Spleen (tissue), 11 donors: ENCODE measurements around the gene UFSP2. TPM values are rescaled to one million over a fixed set of nuclear protein-coding genes. Genes with fewer than 3 reads are reported as not detected.
A peak's percentile ranks its signal among the peaks of the same experiment; 100 is the strongest.

Experiments
- DNase-seq: peaks from one replicate; pipeline ENCODE4 v3.0.0-alpha.2; 2020
- H3K27ac ChIP-seq, 8 donors: fragments of 200-600 bp; sonication (generic) in 7 of 8; 1 replicate in 4 of 8; 2 replicates in 4 of 8; pipeline versions ENCODE4 v1.5.0 to v1.8.0; 2016 to 2021; ENCODE audit warnings: inconsistent platforms in 4 of 8, mild to moderate bottlenecking in 4 of 8, moderate library complexity in 1 of 8
- H3K27me3 ChIP-seq, 7 donors: fragments of 200-600 bp; sonication (generic) in 6 of 7; replicated peaks in 1 of 7; 1 replicate in 4 of 7; 2 replicates in 3 of 7; pipeline versions ENCODE4 v1.5.0 to v1.8.0; 2016 to 2021; ENCODE audit warnings: inconsistent platforms in 3 of 7, mild to moderate bottlenecking in 1 of 7
- H3K36me3 ChIP-seq, 6 donors: fragments of 200-600 bp; sonication (generic) in 5 of 6; 1 replicate in 4 of 6; 2 replicates in 2 of 6; pipeline versions ENCODE4 v1.5.0 to v1.8.0; 2016 to 2021; ENCODE audit warnings: inconsistent platforms in 2 of 6
- H3K4me1 ChIP-seq, 6 donors: fragments of 200-600 bp; sonication (generic) in 5 of 6; 1 replicate in 3 of 6; 2 replicates in 3 of 6; pipeline versions ENCODE4 v1.5.0 to v1.8.0; 2016 to 2021; ENCODE audit warnings: inconsistent platforms in 3 of 6
- H3K4me3 ChIP-seq, 8 donors: fragments of 200-600 bp; sonication (generic) in 7 of 8; 1 replicate in 4 of 8; 2 replicates in 4 of 8; pipeline versions ENCODE4 v1.5.0 to v1.8.0; 2016 to 2021; ENCODE audit warnings: inconsistent platforms in 4 of 8, mild to moderate bottlenecking in 4 of 8, moderate library complexity in 2 of 8
- H3K9me3 ChIP-seq, 8 donors: fragments of 200-600 bp; sonication (generic) in 7 of 8; 1 replicate in 4 of 8; 2 replicates in 4 of 8; pipeline versions ENCODE4 v1.5.0 to v1.8.0; 2016 to 2021; ENCODE audit warnings: inconsistent platforms in 4 of 8
- POLR2A ChIP-seq, 3 donors: fragments of 450-650 bp; IDR thresholded peaks; one replicate each; pipeline ENCODE4 v1.5.1; 2017; ENCODE audit warnings: antibody characterized with exemption in 3 of 3, mild to moderate bottlenecking in 1 of 3
- POLR2AphosphoS5 ChIP-seq, 3 donors: sonication (generic); formaldehyde crosslinking; IDR thresholded peaks; one replicate each; pipeline ENCODE4 v1.5.1; 2017; ENCODE audit warnings: antibody characterized with exemption in 3 of 3
- WGBS, 5 donors: extraction: QIAGEN DNeasy Blood & Tissue Kit in 3 of 5; methylation state at CpG; one replicate each; pipeline versions ENCODE4 v1.1.5 to v1.1.7; 2013 to 2018; 5-methylcytosine and 5-hydroxymethylcytosine counted together
- intact Hi-C: fragments of 100-400 bp; cut with DNase I; formaldehyde crosslinking; loops from one replicate; pipeline ENCODE4 v1.15.0; 2023; ENCODE audit warnings: low total_unique reads
- polyA plus RNA-seq, 3 donors: library from polyadenylated mRNA; stranded (reverse); fragments of 200-250 nt; gene quantifications; one replicate each; pipeline ENCODE4 v1.2.1, GENCODE V29; 2013
- total RNA-seq, 7 donors: library from RNA; depleted of rRNA in 3 of 7; stranded (reverse); fragments of >200 nt in 3 of 7; fragmentation: NEBNext Ultra II Directional in 4 of 7; extraction: Animal tissue kit (Norgen Biotek cat#: 25700) in 4 of 7; gene quantifications; one replicate each; pipeline versions ENCODE4 v1.1.0 to v1.2.1, GENCODE V29; 2016 to 2021
- TF ChIP-seq, protein P1 (sequence below), 11 experiments: fragments of 200-600 bp in 7 of 11; fragments of 450-650 bp in 4 of 11; sonication (generic) in 4 of 11; IDR thresholded peaks in 8 of 11; conservative IDR thresholded peaks in 3 of 11; 1 replicate in 7 of 11; 2 replicates in 4 of 11; pipeline versions ENCODE4 v1.4.0 to v1.8.0; 2016 to 2021; ENCODE audit warnings: antibody characterized with exemption in 11 of 11, inconsistent platforms in 4 of 11, mild to moderate bottlenecking in 1 of 11
- donor health status: healthy with polysubstance abuse.
- donor health status: DM: no; HTN: no; CAD: no; lungs with moderate emphysema.
- donor health status: DM: no; HTN: no; CAD: no.
- donor health status: Bipolar disorder and iron deficiency.
- donor health status: healthy.
- donor health status: DM: no; HTN: no; CAD: no.
- donor health status: DM: yes; HTN: yes; CAD: no.

The UFSP2 gene
- total and polyA plus RNA-seq, 10 donors = 11.0 to 44.1 (median 25.0) TPM

DNA sequence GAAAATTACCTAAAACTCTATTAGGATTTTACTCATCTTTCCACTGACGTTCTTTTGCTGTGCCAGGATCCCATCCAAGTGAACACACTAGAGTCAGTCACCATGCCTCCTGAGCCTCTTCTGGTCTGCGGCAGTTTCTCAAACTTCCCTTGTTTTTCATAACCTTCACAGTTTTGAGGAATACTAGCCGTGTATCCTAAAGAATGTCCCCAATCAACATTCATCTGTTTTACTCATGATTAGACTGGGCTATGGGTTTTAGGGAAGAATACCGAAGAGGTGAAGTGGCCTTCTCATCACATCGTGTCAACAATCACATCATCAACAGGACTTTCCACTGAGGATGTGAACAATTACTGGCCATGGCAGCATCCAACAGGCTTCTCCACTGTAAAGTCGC is 34.8 kb downstream of the UFSP2 start:
- H3K4me1 ChIP-seq = peaks cover 0 to 32% (median 13%) of the 10 kb centered on the region in 6 donors
- no peak overlapping the region for H3K27ac ChIP-seq
- no peaks in the 10 kb centered on the region for H3K9me3 ChIP-seq
- TF ChIP-seq POLR2A (IDR thresholded peaks at IDR 0.05) (no peak), POLR2AphosphoS5 (IDR thresholded peaks at IDR 0.05) (no peak)
- TF ChIP-seq, protein P1, sequence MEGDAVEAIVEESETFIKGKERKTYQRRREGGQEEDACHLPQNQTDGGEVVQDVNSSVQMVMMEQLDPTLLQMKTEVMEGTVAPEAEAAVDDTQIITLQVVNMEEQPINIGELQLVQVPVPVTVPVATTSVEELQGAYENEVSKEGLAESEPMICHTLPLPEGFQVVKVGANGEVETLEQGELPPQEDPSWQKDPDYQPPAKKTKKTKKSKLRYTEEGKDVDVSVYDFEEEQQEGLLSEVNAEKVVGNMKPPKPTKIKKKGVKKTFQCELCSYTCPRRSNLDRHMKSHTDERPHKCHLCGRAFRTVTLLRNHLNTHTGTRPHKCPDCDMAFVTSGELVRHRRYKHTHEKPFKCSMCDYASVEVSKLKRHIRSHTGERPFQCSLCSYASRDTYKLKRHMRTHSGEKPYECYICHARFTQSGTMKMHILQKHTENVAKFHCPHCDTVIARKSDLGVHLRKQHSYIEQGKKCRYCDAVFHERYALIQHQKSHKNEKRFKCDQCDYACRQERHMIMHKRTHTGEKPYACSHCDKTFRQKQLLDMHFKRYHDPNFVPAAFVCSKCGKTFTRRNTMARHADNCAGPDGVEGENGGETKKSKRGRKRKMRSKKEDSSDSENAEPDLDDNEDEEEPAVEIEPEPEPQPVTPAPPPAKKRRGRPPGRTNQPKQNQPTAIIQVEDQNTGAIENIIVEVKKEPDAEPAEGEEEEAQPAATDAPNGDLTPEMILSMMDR (IDR thresholded peaks at IDR 0.05 in 8 of 11, conservative IDR thresholded peaks at IDR 0.05 in 3 of 11) = no peak
- intact Hi-C loops = loop anchor here (5.0 kb wide), 1 partner anchor 189 kb away; the partner anchor contains the start of gene CFAP97
- H3K4me3 ChIP-seq = no peak overlapping the region
- DNase-seq = no peak
- no peaks in the 10 kb centered on the region for H3K27me3 ChIP-seq
- no peaks in the 10 kb centered on the region for H3K36me3 ChIP-seq
- 96 to 98% (median 97%) methylated on average over 6 of the region's 6 CpGs for WGBS, 5 donors

DNA sequence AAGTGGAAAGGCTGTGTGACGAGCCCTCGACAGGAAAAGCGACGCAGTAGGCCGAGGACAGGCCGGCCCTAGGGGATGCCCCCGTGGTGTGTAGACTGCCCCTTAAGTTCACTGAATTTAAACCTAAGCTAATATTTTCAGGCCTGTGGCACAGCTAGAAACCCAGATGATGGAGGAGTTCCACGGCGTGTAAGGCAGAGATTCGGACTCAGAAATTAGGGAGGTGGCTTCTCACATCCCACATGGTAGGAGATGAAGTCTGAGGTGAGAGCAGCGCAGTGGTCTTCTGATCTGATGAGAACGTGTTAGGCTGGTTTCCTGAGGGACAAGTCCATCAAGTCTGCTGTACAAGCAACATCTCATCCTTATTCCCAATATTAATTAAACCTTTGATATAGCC is 37.8 kb downstream of the UFSP2 start:
- intact Hi-C loops = no loop called here
- Histone ChIP-seq H3K27ac (no peak overlapping the region), H3K9me3 (no peaks in the 10 kb centered on the region), H3K27me3 (peaks cover 0 to 8% (median 0%) of the 10 kb centered on the region in 7 donors), H3K4me3 (no peak overlapping the region), H3K4me1 (peaks cover 0 to 17% (median 2%) of the 10 kb centered on the region in 6 donors), H3K36me3 (no peaks in the 10 kb centered on the region)
- DNase-seq = no peak
- TF ChIP-seq, protein P1 (IDR thresholded peaks at IDR 0.05 in 8 of 11, conservative IDR thresholded peaks at IDR 0.05 in 3 of 11) = no peak
- TF ChIP-seq POLR2AphosphoS5 (IDR thresholded peaks at IDR 0.05) (no peak), POLR2A (IDR thresholded peaks at IDR 0.05) (no peak)
- 90 to 97% (median 96%) methylated on average over 12 of the region's 12 CpGs for WGBS, 5 donors

DNA sequence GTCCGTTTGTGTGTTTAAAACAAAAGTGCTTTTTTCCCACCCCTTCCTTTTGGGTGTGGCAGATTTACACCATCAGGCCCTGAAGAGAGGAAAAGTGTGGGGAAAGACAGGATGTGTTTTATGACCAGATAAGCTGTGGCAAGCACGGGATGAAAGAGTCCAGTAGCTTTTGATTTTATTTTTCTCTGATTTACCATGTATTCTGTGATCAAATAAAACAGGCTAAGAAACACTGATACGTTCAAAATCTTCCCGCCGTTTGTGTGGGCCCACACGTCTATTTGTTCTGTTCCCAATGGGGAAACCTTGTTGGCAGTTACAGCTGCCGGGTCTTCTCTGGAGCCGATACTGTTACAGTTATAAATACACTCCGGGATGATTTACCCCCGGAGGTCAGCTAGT is 40.8 kb downstream of the UFSP2 start:
- H3K27me3 ChIP-seq = peaks cover 0 to 8% (median 0%) of the 10 kb centered on the region in 7 donors
- intact Hi-C loops = no loop called here
- peak overlapping the region; percentile 28 to 83 (median 77) for H3K27ac ChIP-seq
- H3K4me3 ChIP-seq = peak overlapping the region in 1 of 8 donors; percentile 30
- no peak for DNase-seq
- peaks cover 0 to 11% (median 8%) of the 10 kb centered on the region in 8 donors for H3K9me3 ChIP-seq
- 12 to 26% (median 14%) methylated on average over 10 of the region's 10 CpGs for WGBS, 5 donors
- TF ChIP-seq, protein P1 (IDR thresholded peaks at IDR 0.05 in 8 of 11, conservative IDR thresholded peaks at IDR 0.05 in 3 of 11) = no peak
- TF ChIP-seq POLR2A (IDR thresholded peaks at IDR 0.05) (peak in 1 of 3 donors; percentile 11), POLR2AphosphoS5 (IDR thresholded peaks at IDR 0.05) (peak in 1 of 3 donors; percentile 64)
- H3K36me3 ChIP-seq = no peaks in the 10 kb centered on the region
- peaks cover 0 to 14% (median 2%) of the 10 kb centered on the region in 6 donors for H3K4me1 ChIP-seq

DNA sequence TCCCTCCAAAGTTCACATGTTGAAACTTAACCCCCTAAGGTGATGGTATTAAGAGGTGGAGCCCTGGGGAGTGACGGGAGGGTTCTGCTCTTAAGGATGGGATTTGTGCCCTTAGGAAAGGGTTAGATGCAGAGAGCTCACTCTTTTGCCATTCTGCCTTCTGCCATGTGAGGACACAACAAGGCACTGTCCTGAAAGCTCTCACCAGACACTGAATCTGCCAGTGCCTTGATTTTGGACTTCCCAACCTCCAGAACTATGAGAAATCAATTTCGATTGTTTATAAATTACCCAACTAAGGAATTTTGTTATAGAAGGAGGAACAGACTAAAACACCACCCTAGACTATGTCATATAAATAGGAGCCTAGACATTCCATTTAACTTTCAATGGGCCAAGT is 41.7 kb downstream of the UFSP2 start:
- intact Hi-C loops = no loop called here
- peaks cover 0 to 12% (median 9%) of the 10 kb centered on the region in 8 donors for H3K9me3 ChIP-seq
- H3K4me3 ChIP-seq = no peak overlapping the region
- no peaks in the 10 kb centered on the region for H3K36me3 ChIP-seq
- 94 to 100% (median 96%) methylated on average over 2 of the region's 2 CpGs for WGBS, 5 donors
- H3K4me1 ChIP-seq = peaks cover 0 to 14% (median 2%) of the 10 kb centered on the region in 6 donors
- H3K27me3 ChIP-seq = peaks cover 0 to 8% (median 0%) of the 10 kb centered on the region in 7 donors
- H3K27ac ChIP-seq = peak overlapping the region in 7 of 8 donors; percentile 34 to 83 (median 74)
- DNase-seq = no peak
- TF ChIP-seq POLR2A (IDR thresholded peaks at IDR 0.05) = no peak
- TF ChIP-seq POLR2AphosphoS5 (IDR thresholded peaks at IDR 0.05) = no peak
- TF ChIP-seq, protein P1 (IDR thresholded peaks at IDR 0.05 in 8 of 11, conservative IDR thresholded peaks at IDR 0.05 in 3 of 11) = no peak
